AG04450 (cell line): ENCODE measurements around the gene NUDT14. TPM values are rescaled to one million over a fixed set of nuclear protein-coding genes. Genes with fewer than 3 reads are reported as not detected.

ENCODE experiments used
- CTCF ChIA-PET: fragments of 300-600, 350-600 bp; formaldehyde crosslinking; extraction: SDS; loops from one replicate; lab custom pipeline; 2022; ENCODE audit warnings: antibody characterized with exemption, inconsistent platforms; lab: Charles Lee
- POLR2A ChIA-PET: fragments of 350-600 bp; formaldehyde crosslinking; extraction: SDS; loops from one replicate; lab custom pipeline; 2021; ENCODE audit warnings: antibody characterized with exemption, inconsistent platforms; lab: Yijun Ruan, JAX
- DNase-seq: peaks from one replicate; pipeline ENCODE4 v3.0.0-alpha.2; 2011; ENCODE audit warnings: low read depth, low spot score
- H3K27ac ChIP-seq: one replicate; pipeline ENCODE4 v1.5.1; 2012; ENCODE audit warnings: low read depth, low read length, control low read depth
- H3K27me3 ChIP-seq: one replicate; pipeline ENCODE4 v1.6.0; 2012; ENCODE audit warnings: low read length; ENCODE audit not compliant: control insufficient read depth, insufficient read depth
- H3K4me3 ChIP-seq: 2 replicates; pipeline ENCODE4 v1.5.1; 2011; ENCODE audit warnings: mild to moderate bottlenecking, low read depth, low read length, control low read depth
- H3K9me3 ChIP-seq: 2 replicates; pipeline ENCODE4 v1.5.1; 2012; ENCODE audit warnings: low read length; ENCODE audit not compliant: control insufficient read depth, insufficient read depth
- CTCF ChIP-seq: IDR thresholded peaks from 2 replicates; pipeline ENCODE4 v1.5.1; 2011; ENCODE audit warnings: low read depth, low read length, control low read depth, inconsistent platforms
- polyA plus RNA-seq: library from polyadenylated mRNA; depleted of rRNA; stranded (reverse); fragments of >200 nt; gene quantifications from 2 replicates; pipeline ENCODE4 v1.2.3, GENCODE V29; 2011

Gene NUDT14
- polyA plus RNA-seq, 1 experiment: 7.2 TPM

DNA sequence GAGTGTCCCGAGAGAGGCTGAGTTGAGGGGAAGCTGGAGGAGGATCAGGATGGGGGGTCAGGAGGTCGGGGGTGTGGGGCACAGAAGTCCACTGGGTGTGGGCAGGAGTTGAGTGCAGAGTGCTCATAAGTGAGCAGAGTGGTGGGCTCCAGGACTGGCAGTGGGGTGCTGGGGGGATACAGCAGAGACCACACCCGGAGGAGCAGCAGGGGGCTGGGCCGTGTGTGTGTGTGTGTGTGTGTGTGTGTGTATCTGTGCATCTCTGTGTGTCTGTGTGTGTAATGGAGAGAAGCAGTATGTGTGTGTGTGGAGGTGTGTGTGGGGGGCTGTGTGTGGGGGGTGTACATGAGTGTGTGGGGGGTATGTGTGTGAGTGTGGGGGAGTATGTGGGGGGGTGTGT is 4.9 kb upstream of the NUDT14 start:
- ChIA-PET CTCF (no interaction called here), POLR2A (no interaction called here)
- peaks cover 18% of the 10 kb centered on the region for H3K27me3 ChIP-seq
- peaks cover 14% of the 10 kb centered on the region for H3K9me3 ChIP-seq
- no peak overlapping the region for H3K27ac ChIP-seq
- no peak for DNase-seq
- H3K4me3 ChIP-seq: no peak overlapping the region
- no peak for TF ChIP-seq CTCF

DNA sequence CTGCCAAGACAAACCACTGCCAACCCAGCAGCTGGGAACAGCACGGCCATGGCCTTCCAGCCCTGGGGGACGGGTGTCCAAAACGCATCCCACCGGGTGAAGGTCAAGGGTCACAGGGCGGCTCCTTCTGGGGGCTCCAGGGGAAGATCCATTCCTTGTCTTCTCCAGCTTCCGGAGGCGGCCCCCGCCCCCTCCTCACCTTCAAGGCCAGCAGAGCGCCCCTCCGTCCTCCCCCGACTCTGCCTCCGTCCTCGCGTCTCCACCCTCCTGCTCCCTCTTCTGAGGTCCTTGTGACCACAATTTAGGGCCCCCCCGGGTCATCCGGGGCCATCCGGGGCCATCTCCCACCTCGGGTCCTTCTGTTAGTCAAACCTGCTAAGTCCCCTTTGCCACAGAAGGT is 3.9 kb upstream of the NUDT14 start:
- peaks cover 18% of the 10 kb centered on the region for H3K27me3 ChIP-seq
- H3K27ac ChIP-seq: no peak overlapping the region
- DNase-seq: no peak
- TF ChIP-seq CTCF: no peak
- ChIA-PET CTCF (no interaction called here), POLR2A (no interaction called here)
- peaks cover 14% of the 10 kb centered on the region for H3K9me3 ChIP-seq
- H3K4me3 ChIP-seq: no peak overlapping the region

GRCh38 chr14:105184461-105184860 is 3.3 kb upstream of the NUDT14 start:
- POLR2A ChIA-PET: no interaction called here
- Histone ChIP-seq H3K9me3 (peaks cover 14% of the 10 kb centered on the region), H3K27me3 (peaks cover 18% of the 10 kb centered on the region), H3K27ac (no peak overlapping the region), H3K4me3 (no peak overlapping the region)
- no peak for TF ChIP-seq CTCF
- CTCF ChIA-PET: no interaction called here
- no peak for DNase-seq

DNA sequence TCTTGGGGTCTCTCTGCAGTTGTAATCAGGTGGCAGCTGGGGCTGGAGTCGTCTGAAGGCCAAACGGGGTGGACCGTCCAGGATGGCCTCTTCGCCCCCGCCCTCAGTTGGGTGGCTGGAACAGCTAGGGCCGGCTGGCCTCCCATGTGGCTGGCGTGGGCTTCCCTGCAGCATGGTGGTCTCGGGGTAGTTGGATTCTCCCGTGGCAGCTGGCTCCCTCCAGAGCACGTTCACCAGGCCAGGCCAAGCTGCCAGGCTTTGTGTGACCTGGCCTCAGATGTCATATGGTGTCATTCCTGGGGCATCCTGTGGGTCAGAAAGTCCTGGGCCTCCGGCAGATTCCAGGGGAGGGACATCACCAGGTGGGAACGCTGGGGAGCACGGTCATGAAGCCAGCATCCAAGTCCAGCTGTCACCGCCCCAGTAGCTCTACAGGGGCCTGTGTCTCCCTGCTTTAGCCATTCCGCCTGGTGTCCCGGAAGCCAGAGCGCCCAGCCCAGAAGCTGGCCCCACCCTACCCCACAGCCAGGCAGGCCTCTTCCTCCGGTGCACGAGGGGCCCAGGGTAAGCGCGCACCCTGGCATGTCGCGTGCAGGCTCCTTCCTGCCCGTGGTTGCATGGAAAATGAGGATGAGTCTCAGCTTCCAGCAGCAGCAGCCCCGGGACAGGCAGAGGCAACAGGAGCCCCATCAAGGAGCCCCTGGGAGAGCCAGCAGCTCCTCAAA is 1.3 kb upstream of the NUDT14 start:
- ChIA-PET POLR2A (no interaction called here), CTCF (interaction anchor here (0.7 kb wide), 1 partner anchor 169 kb away, joined by 3 read pairs; no protein-coding TSS in a partner anchor)
- Histone ChIP-seq H3K9me3 (no peaks in the 10 kb centered on the region; the same call in 1 of the 2 replicates), H3K27me3 (peaks cover 18% of the 10 kb centered on the region), H3K27ac (no peak overlapping the region), H3K4me3 (no peak overlapping the region)
- DNase-seq: no peak
- no peak for TF ChIP-seq CTCF

GRCh38 chr14:105181549-105182295 is 610 bp upstream of the NUDT14 start:
- no peak for TF ChIP-seq CTCF
- Histone ChIP-seq H3K4me3 (no peak overlapping the region), H3K27me3 (peaks cover 18% of the 10 kb centered on the region), H3K27ac (no peak overlapping the region), H3K9me3 (no peaks in the 10 kb centered on the region; the same call in 1 of the 2 replicates)
- CTCF ChIA-PET: interaction anchor here (0.6 to 1.2 kb wide), 2 partner anchors 17 to 213 kb away, joined by 3 to 6 read pairs; no protein-coding TSS in a partner anchor
- DNase-seq: no peak
- POLR2A ChIA-PET: interaction anchor here (0.6 kb wide), 1 partner anchor 360 kb away, joined by 4 read pairs; no protein-coding TSS in a partner anchor
